CD14-positive monocyte (primary cell): Measurements from ENCODE around the gene NEO1. TPM values are rescaled to one million over a fixed set of nuclear protein-coding genes. Genes with fewer than 3 reads are reported as not detected.

ENCODE experiments used
- DNase-seq, 3 donors: peaks; one replicate each; pipeline ENCODE4 v3.0.0-alpha.2; 2011 to 2022
- H2AFZ ChIP-seq: 2 replicates; pipeline ENCODE4 v1.6.0; 2012; ENCODE audit warnings: mild to moderate bottlenecking, low read depth, low read length, inconsistent platforms; ENCODE audit not compliant: insufficient read depth, poor library complexity, severe bottlenecking
- H3K27ac ChIP-seq, 2 donors: 1 replicate in 1 of 2; 2 replicates in 1 of 2; pipeline ENCODE4 v1.5.1; 2012 to 2013; ENCODE audit warnings: low read length in 2 of 2, control low read depth in 1 of 2, inconsistent platforms in 1 of 2, low read depth in 1 of 2, mild to moderate bottlenecking in 1 of 2
- H3K27me3 ChIP-seq, 2 donors: one replicate each; pipeline versions ENCODE4 v1.6.0 to v1.6.1; 2011 to 2013; ENCODE audit warnings: low read length in 2 of 2; ENCODE audit not compliant: control insufficient read depth in 2 of 2, insufficient read depth in 2 of 2
- H3K36me3 ChIP-seq, 2 donors: replicated peaks in 1 of 2; 1 replicate in 1 of 2; 2 replicates in 1 of 2; pipeline versions ENCODE4 v1.5.1 to v1.6.1; 2012 to 2013; ENCODE audit warnings: low read length in 2 of 2, control low read depth in 1 of 2, inconsistent platforms in 1 of 2, mild to moderate bottlenecking in 1 of 2; ENCODE audit not compliant: insufficient read depth in 2 of 2, control insufficient read depth in 1 of 2
- H3K4me1 ChIP-seq, 2 donors: 1 replicate in 1 of 2; 2 replicates in 1 of 2; pipeline versions ENCODE4 v1.5.1 to v1.6.1; 2012 to 2013; ENCODE audit warnings: low read length in 2 of 2, control low read depth in 1 of 2, inconsistent platforms in 1 of 2, mild to moderate bottlenecking in 1 of 2, moderate library complexity in 1 of 2; ENCODE audit not compliant: insufficient read depth in 2 of 2, control insufficient read depth in 1 of 2
- H3K4me2 ChIP-seq: replicated peaks from 2 replicates; pipeline ENCODE3; 2012; ENCODE audit warnings: low read length, moderate library complexity, mild to moderate bottlenecking; ENCODE audit not compliant: poor library complexity, severe bottlenecking; ENCODE audit errors: extremely low read depth
- H3K4me3 ChIP-seq, 3 experiments: fragments of 200-600 bp in 1 of 3; sonication (generic) in 1 of 3; replicated peaks in 1 of 3; 1 replicate in 2 of 3; 2 replicates in 1 of 3; pipeline ENCODE4 v1.5.1; 2011 to 2013; ENCODE audit warnings: low read length in 3 of 3, mild to moderate bottlenecking in 3 of 3, control low read depth in 2 of 3, low read depth in 2 of 3, inconsistent platforms in 1 of 3, moderate library complexity in 1 of 3
- H3K79me2 ChIP-seq: 2 replicates; pipeline ENCODE4 v1.6.0; 2012; ENCODE audit warnings: mild to moderate bottlenecking, control low read depth, inconsistent platforms, low read length, moderate library complexity; ENCODE audit not compliant: insufficient read depth
- H3K9ac ChIP-seq: 2 replicates; pipeline ENCODE4 v1.6.0; 2017; ENCODE audit warnings: low read length, mild to moderate bottlenecking; ENCODE audit not compliant: insufficient read depth, poor library complexity, severe bottlenecking
- H3K9me3 ChIP-seq, 2 donors: replicated peaks in 1 of 2; 1 replicate in 1 of 2; 2 replicates in 1 of 2; pipeline versions ENCODE4 v1.5.1 to v1.6.1; 2012 to 2013; ENCODE audit warnings: low read length in 2 of 2, control low read depth in 1 of 2; ENCODE audit not compliant: control insufficient read depth in 1 of 2, insufficient read depth in 1 of 2
- H4K20me1 ChIP-seq: 2 replicates; pipeline ENCODE4 v1.6.0; 2012; ENCODE audit warnings: mild to moderate bottlenecking, low read length, control low read depth, moderate library complexity; ENCODE audit not compliant: insufficient read depth
- H3K27ac Mint-ChIP-seq, 7 donors: one replicate each; pipeline ENCODE4 v1.8.0; 2020; ENCODE audit warnings: mild to moderate bottlenecking in 7 of 7, mixed read lengths in 7 of 7, moderate library complexity in 6 of 7, inconsistent platforms in 2 of 7
- H3K27me3 Mint-ChIP-seq, 3 donors: one replicate each; pipeline ENCODE4 v1.8.0; 2021 to 2022; ENCODE audit warnings: low read depth in 3 of 3, mild to moderate bottlenecking in 3 of 3, mixed read lengths in 3 of 3, moderate library complexity in 3 of 3, inconsistent platforms in 1 of 3
- H3K36me3 Mint-ChIP-seq, 2 donors: one replicate each; pipeline ENCODE4 v1.8.0; 2020; ENCODE audit warnings: mixed read lengths in 2 of 2, inconsistent platforms in 1 of 2, mild to moderate bottlenecking in 1 of 2
- H3K4me1 Mint-ChIP-seq: one replicate; pipeline ENCODE4 v1.8.0; 2020; ENCODE audit warnings: mild to moderate bottlenecking, mixed read lengths
- H3K4me3 Mint-ChIP-seq, 2 donors: one replicate each; pipeline ENCODE4 v1.8.0; 2020; ENCODE audit warnings: mild to moderate bottlenecking in 2 of 2, mixed read lengths in 2 of 2, moderate library complexity in 1 of 2
- H3K9me3 Mint-ChIP-seq, 7 donors: one replicate each; pipeline ENCODE4 v1.8.0; 2020 to 2022; ENCODE audit warnings: mixed read lengths in 7 of 7, mild to moderate bottlenecking in 6 of 7, moderate library complexity in 6 of 7, inconsistent platforms in 2 of 7
- CTCF ChIP-seq: fragments of 200-600 bp; IDR thresholded peaks from one replicate; pipeline ENCODE4 v1.8.0; 2022; ENCODE audit warnings: antibody characterized with exemption, mild to moderate bottlenecking
- WGBS: methylation state at CpG from one replicate; pipeline ENCODE4 v1.1.5; 2013; ENCODE audit warnings: missing lambda C conversion rate; ENCODE audit not compliant: insufficient coverage; 5-methylcytosine and 5-hydroxymethylcytosine counted together
- intact Hi-C, 2 donors: fragments of 100-400 bp; cut with micrococcal nuclease; formaldehyde crosslinking; loops; one replicate each; pipeline versions ENCODE4 v1.15.0 to v1.15.1; 2023
- polyA plus RNA-seq, 3 donors: library from polyadenylated mRNA; depleted of rRNA in 1 of 3; unstranded in 2 of 3; stranded (reverse) in 1 of 3; fragments of 300-500 nt in 2 of 3; fragments of >200 nt in 1 of 3; fragmentation: Illumina TruSeq in 2 of 3; gene quantifications; 1 replicate in 2 of 3; 2 replicates in 1 of 3; pipeline ENCODE4 v1.2.3, GENCODE V29; 2012 to 2021

Gene NEO1
- polyA plus RNA-seq, 3 donors, result 0.03 to 0.06 TPM; not detected in 1

GRCh38 chr15:73017987-73018386 is 34.3 kb upstream of the NEO1 start:
- no peak for TF ChIP-seq CTCF
- Mint-ChIP-seq H3K27me3 (peaks cover 21 to 28% (median 24%) of the 10 kb centered on the region in 3 donors), H3K4me1 (no peaks in the 10 kb centered on the region), H3K9me3 (peaks cover 0 to 3% (median 0%) of the 10 kb centered on the region in 7 donors), H3K36me3 (no peaks in the 10 kb centered on the region), H3K27ac (no peak overlapping the region), H3K4me3 (no peak overlapping the region)
- Histone ChIP-seq H4K20me1 (no peaks in the 10 kb centered on the region), H3K27ac (no peak overlapping the region), H3K79me2 (no peaks in the 10 kb centered on the region), H3K27me3 (peaks cover 13 to 16% of the 10 kb centered on the region in 2 donors), H3K4me2 (no peak overlapping the region), H3K4me1 (no peaks in the 10 kb centered on the region), H2AFZ (no peak overlapping the region), H3K9me3 (no peaks in the 10 kb centered on the region), H3K9ac (no peak overlapping the region), H3K36me3 (no peaks in the 10 kb centered on the region), H3K4me3 (no peak overlapping the region)
- WGBS, result no CpG with 5 or more reads among the region's 1 CpG
- no peak for DNase-seq
- intact Hi-C loops, result no loop called here

GRCh38 chr15:73019154-73019553 is 33.1 kb upstream of the NEO1 start:
- Histone ChIP-seq H3K36me3 (no peaks in the 10 kb centered on the region), H3K9me3 (no peaks in the 10 kb centered on the region), H4K20me1 (no peaks in the 10 kb centered on the region), H3K9ac (no peak overlapping the region), H3K4me1 (no peaks in the 10 kb centered on the region), H3K4me2 (no peak overlapping the region), H2AFZ (no peak overlapping the region), H3K27ac (no peak overlapping the region), H3K79me2 (no peaks in the 10 kb centered on the region), H3K27me3 (peaks cover 13 to 16% of the 10 kb centered on the region in 2 donors), H3K4me3 (no peak overlapping the region)
- no peaks in the 10 kb centered on the region for H3K36me3 Mint-ChIP-seq
- TF ChIP-seq CTCF, result no peak
- no CpG with 5 or more reads among the region's 3 CpGs for WGBS
- intact Hi-C loops, result no loop called here
- H3K9me3 Mint-ChIP-seq, result peaks cover 0 to 3% (median 0%) of the 10 kb centered on the region in 7 donors
- H3K4me3 Mint-ChIP-seq, result peak overlapping the region in 1 of 2 donors; percentile 2
- H3K4me1 Mint-ChIP-seq, result no peaks in the 10 kb centered on the region
- peaks cover 21 to 25% (median 23%) of the 10 kb centered on the region in 3 donors for H3K27me3 Mint-ChIP-seq
- DNase-seq, result no peak
- H3K27ac Mint-ChIP-seq, result no peak overlapping the region
